ENCODE results near the gene VPS13D. TPM values are rescaled to one million over a fixed set of nuclear protein-coding genes. Genes with fewer than 3 reads are reported as not detected.
A peak's percentile ranks its signal among the peaks of the same experiment; 100 is the strongest.

The VPS13D gene
- total RNA-seq, 1 experiment from 2014 or later: 20.2 TPM

GRCh38 chr1:12276225-12276624 is 46.4 kb downstream of the VPS13D start:
- Histone ChIP-seq H3K4ac (ENCODE audit: low read depth, low read length) (no peak overlapping the region), H2AFZ (ENCODE audit: low read length) (no peak overlapping the region), H3K56ac (ENCODE audit: insufficient read length, low read depth, low read length) (no peak overlapping the region), H3K4me2 (ENCODE audit: insufficient read depth, insufficient read length, low read length) (no peak overlapping the region), H3K79me1 (ENCODE audit: insufficient read depth, low read depth, low read length, poor library complexity, severe bottlenecking) (peaks cover 3% of the 10 kb centered on the region), H3K27ac (ENCODE audit: insufficient read length, low read depth, low read length) (no peak overlapping the region), H4K5ac (ENCODE audit: insufficient read length, low read depth, low read length) (no peak overlapping the region), H3K9me3 (ENCODE audit: control insufficient read depth, low read depth, low read length) (no peaks in the 10 kb centered on the region), H2BK5ac (ENCODE audit: insufficient read length, low read length) (no peak overlapping the region), H3K4me1 (ENCODE audit: insufficient read depth, low read length) (no peaks in the 10 kb centered on the region), H2BK20ac (ENCODE audit: low read depth, low read length, poor library complexity, severe bottlenecking) (no peak overlapping the region), H3K18ac (ENCODE audit: insufficient read length, low read depth, low read length) (no peak overlapping the region), H3K14ac (ENCODE audit: insufficient read depth, low read length) (no peak overlapping the region), H2BK12ac (ENCODE audit: insufficient read length, low read depth, low read length) (no peak overlapping the region), H2BK120ac (ENCODE audit: low read depth, low read length, poor library complexity, severe bottlenecking) (no peak overlapping the region), H3K27me3 (ENCODE audit: insufficient read depth, low read length) (no peaks in the 10 kb centered on the region), H2BK15ac (ENCODE audit: low read depth, low read length) (no peak overlapping the region), H3K79me2 (ENCODE audit: insufficient read depth, low read length) (no peaks in the 10 kb centered on the region), H3K23ac (ENCODE audit: insufficient read length, low read depth, low read length) (no peak overlapping the region), H4K91ac (ENCODE audit: insufficient read length, low read depth, low read length) (no peak overlapping the region), H4K8ac (replicated peaks; ENCODE audit: insufficient read length, low read depth, low read length) (no peak overlapping the region), H3T11ph (ENCODE audit: low read length) (no peak overlapping the region), H2AK5ac (ENCODE audit: insufficient read length, low read length) (no peak overlapping the region), H3K23me2 (ENCODE audit: insufficient read length, low read depth, low read length, poor library complexity, severe bottlenecking) (no peaks in the 10 kb centered on the region), H4K20me1 (ENCODE audit: control insufficient read depth, insufficient read depth, insufficient read length) (no peaks in the 10 kb centered on the region), H3K9ac (ENCODE audit: extremely low read depth, insufficient read length, low read length) (no peak overlapping the region)
- H3K9me3 Mint-ChIP-seq: no peaks in the 10 kb centered on the region
- TF ChIP-seq CTCF (conservative IDR thresholded peaks at IDR 0.05): peak; percentile 84
- H3K27ac Mint-ChIP-seq: peak overlapping the region in 2 of 3 experiments; percentile 15 to 18; a peak in 3 of 7 replicates
- WGBS (ENCODE audit: extremely low coverage, insufficient read length, low lambda C conversion rate): no CpG with 5 or more reads among the region's 7 CpGs
- H3K36me3 Mint-ChIP-seq (ENCODE audit: insufficient read depth in 1 of 3, low read depth in 3 of 3): peaks cover 15 to 53% (median 45%) of the 10 kb centered on the region in 3 experiments; a peak in 6 of 7 replicates
- H3K27me3 Mint-ChIP-seq (ENCODE audit: low read depth): no peaks in the 10 kb centered on the region
- peaks cover 6 to 10% of the 10 kb centered on the region in 2 experiments for H3K4me1 Mint-ChIP-seq
- DNase-seq: peak; percentile 69
- H3K4me3 Mint-ChIP-seq: no peak overlapping the region

Measured in H9 (cell line).